Calu3 (cell line): ENCODE results near the gene IRX4. TPM values are rescaled to one million over a fixed set of nuclear protein-coding genes. Genes with fewer than 3 reads are reported as not detected.

Experiments
- BruUV-seq: library from RNA; stranded (reverse); fragments of 400-500 nt; replicated peaks from 2 replicates; lab custom pipeline; 2021; lab: Mats Ljungman, UMichigan
- CTCF ChIA-PET: fragments of 300-600 bp; sonication (Branson Sonifier 250); formaldehyde crosslinking; loops from one replicate; lab custom pipeline; 2022; ENCODE audit warnings: antibody characterized with exemption; lab: Charles Lee
- DNase-seq: peaks from one replicate; pipeline ENCODE4 v3.0.0; 2022
- H3K27ac Mint-ChIP-seq: one replicate; pipeline ENCODE4 v1.8.0; 2022; ENCODE audit warnings: mixed read lengths; ENCODE audit not compliant: unreplicated experiment
- H3K27me3 Mint-ChIP-seq: one replicate; pipeline ENCODE4 v1.8.0; 2022; ENCODE audit warnings: mixed read lengths; ENCODE audit not compliant: unreplicated experiment
- H3K36me3 Mint-ChIP-seq: one replicate; pipeline ENCODE4 v1.8.0; 2022; ENCODE audit warnings: mild to moderate bottlenecking, moderate library complexity, mixed read lengths; ENCODE audit not compliant: insufficient read depth, unreplicated experiment
- H3K4me1 Mint-ChIP-seq: one replicate; pipeline ENCODE4 v1.8.0; 2022; ENCODE audit warnings: mild to moderate bottlenecking, low read depth, mixed read lengths; ENCODE audit not compliant: unreplicated experiment
- H3K4me3 Mint-ChIP-seq: one replicate; pipeline ENCODE4 v1.8.0; 2022; ENCODE audit warnings: mild to moderate bottlenecking, low read depth, moderate library complexity, mixed read lengths; ENCODE audit not compliant: unreplicated experiment
- H3K9me3 Mint-ChIP-seq: one replicate; pipeline ENCODE4 v1.8.0; 2022; ENCODE audit warnings: low read depth, mixed read lengths; ENCODE audit not compliant: unreplicated experiment
- CTCF ChIP-seq: fragments of 200-600 bp; IDR thresholded peaks from one replicate; pipeline ENCODE4 v1.8.0; 2022; ENCODE audit warnings: antibody characterized with exemption; ENCODE audit not compliant: unreplicated experiment
- intact Hi-C: fragments of 100-400 bp; cut with micrococcal nuclease; formaldehyde crosslinking; loops from one replicate; pipeline ENCODE4 v1.10.0; 2022; ENCODE audit not compliant: unreplicated experiment
- total RNA-seq: library from RNA; stranded (reverse); gene quantifications from 2 replicates; pipeline ENCODE4 v1.2.3, GENCODE V29; 2022

The IRX4 gene
- total RNA-seq, 1 experiment from 2014 or later = not detected

- H3K36me3 Mint-ChIP-seq = peaks cover 9% of the 10 kb centered on the region
- no peak overlapping the region for H3K27ac Mint-ChIP-seq
- intact Hi-C loops = no loop called here
- no peaks in the 10 kb centered on the region for H3K4me1 Mint-ChIP-seq
- no peak for TF ChIP-seq CTCF
- DNase-seq = no peak
- no peaks in the 10 kb centered on the region for H3K9me3 Mint-ChIP-seq
- H3K4me3 Mint-ChIP-seq = no peak overlapping the region
- no TSS peak for BruUV-seq
- H3K27me3 Mint-ChIP-seq = peaks cover 38% of the 10 kb centered on the region
- CTCF ChIA-PET = no interaction called here
Measured at GRCh38 chr5:1834022-1834551, 48.6 kb downstream of the IRX4 start.

GRCh38 chr5:1833264-1834021 lies 49.3 kb downstream of the IRX4 start:
- intact Hi-C loops = no loop called here
- H3K27me3 Mint-ChIP-seq = peaks cover 31% of the 10 kb centered on the region
- H3K36me3 Mint-ChIP-seq = peaks cover 9% of the 10 kb centered on the region
- no peak for DNase-seq
- no peak for TF ChIP-seq CTCF
- CTCF ChIA-PET = no interaction called here
- no peaks in the 10 kb centered on the region for H3K4me1 Mint-ChIP-seq
- BruUV-seq = no TSS peak
- no peaks in the 10 kb centered on the region for H3K9me3 Mint-ChIP-seq
- no peak overlapping the region for H3K4me3 Mint-ChIP-seq
- H3K27ac Mint-ChIP-seq = no peak overlapping the region

GRCh38 chr5:1832511-1833250 lies 50.0 kb downstream of the IRX4 start:
- no peak overlapping the region for H3K27ac Mint-ChIP-seq
- peaks cover 31% of the 10 kb centered on the region for H3K27me3 Mint-ChIP-seq
- no peak overlapping the region for H3K4me3 Mint-ChIP-seq
- no peaks in the 10 kb centered on the region for H3K9me3 Mint-ChIP-seq
- intact Hi-C loops = no loop called here
- no peak for TF ChIP-seq CTCF
- no TSS peak for BruUV-seq
- no peak for DNase-seq
- no peaks in the 10 kb centered on the region for H3K4me1 Mint-ChIP-seq
- H3K36me3 Mint-ChIP-seq = peaks cover 9% of the 10 kb centered on the region
- CTCF ChIA-PET = no interaction called here

- H3K9me3 Mint-ChIP-seq = no peaks in the 10 kb centered on the region
- DNase-seq = no peak
- H3K36me3 Mint-ChIP-seq = peaks cover 9% of the 10 kb centered on the region
- no peak overlapping the region for H3K27ac Mint-ChIP-seq
- no peak overlapping the region for H3K4me3 Mint-ChIP-seq
- CTCF ChIA-PET = no interaction called here
- peaks cover 29% of the 10 kb centered on the region for H3K27me3 Mint-ChIP-seq
- BruUV-seq = no TSS peak
- intact Hi-C loops = no loop called here
- no peak for TF ChIP-seq CTCF
- no peaks in the 10 kb centered on the region for H3K4me1 Mint-ChIP-seq
Measured at GRCh38 chr5:1831677-1832313, 50.9 kb downstream of the IRX4 start.
